Hepatocyte (in vitro differentiated cells): ENCODE measurements around the gene SAPCD2. TPM values are rescaled to one million over a fixed set of nuclear protein-coding genes. Genes with fewer than 3 reads are reported as not detected.

Source experiments
- DNase-seq: peaks from one replicate; pipeline ENCODE4 v3.0.0-alpha.2; 2016; ENCODE audit warnings: low spot score
- H2AFZ ChIP-seq: fragments of 200-600 bp; sonication (generic); 2 replicates; pipeline ENCODE4 v1.6.0; 2016; ENCODE audit warnings: antibody characterized with exemption, mild to moderate bottlenecking
- H3K27ac ChIP-seq: fragments of 200-600 bp; sonication (generic); 2 replicates; pipeline ENCODE4 v1.5.1; 2016; ENCODE audit warnings: mild to moderate bottlenecking
- H3K27me3 ChIP-seq: fragments of 200-600 bp; sonication (generic); 2 replicates; pipeline ENCODE4 v1.6.1; 2016
- H3K36me3 ChIP-seq: fragments of 200-600 bp; sonication (generic); replicated peaks from 2 replicates; pipeline ENCODE4 v1.5.1; 2016; ENCODE audit warnings: low read depth; ENCODE audit not compliant: insufficient read depth
- H3K4me1 ChIP-seq: fragments of 200-600 bp; sonication (generic); 2 replicates; pipeline ENCODE4 v1.5.1; 2016; ENCODE audit warnings: mild to moderate bottlenecking, moderate library complexity; ENCODE audit not compliant: insufficient read depth
- H3K4me2 ChIP-seq: fragments of 200-600 bp; sonication (generic); 2 replicates; pipeline ENCODE4 v1.6.0; 2016
- H3K4me3 ChIP-seq: fragments of 200-600 bp; sonication (generic); 2 replicates; pipeline ENCODE4 v1.5.1; 2016; ENCODE audit warnings: mild to moderate bottlenecking
- H3K79me2 ChIP-seq: fragments of 200-600 bp; sonication (generic); 2 replicates; pipeline ENCODE4 v1.6.0; 2017; ENCODE audit warnings: mild to moderate bottlenecking
- H3K9me2 ChIP-seq: fragments of 200-600 bp; sonication (generic); replicated peaks from 2 replicates; pipeline ENCODE4 v1.6.0; 2017; ENCODE audit warnings: mild to moderate bottlenecking; ENCODE audit not compliant: insufficient read depth
- H3K9me3 ChIP-seq: fragments of 200-600 bp; sonication (generic); 2 replicates; pipeline ENCODE4 v1.5.1; 2016; ENCODE audit warnings: low read depth, mild to moderate bottlenecking
- H4K20me1 ChIP-seq: fragments of 200-600 bp; sonication (generic); 2 replicates; pipeline ENCODE4 v1.6.0; 2016; ENCODE audit warnings: mild to moderate bottlenecking; ENCODE audit not compliant: insufficient read depth, poor library complexity, severe bottlenecking
- EZH2 ChIP-seq: fragments of 200-600 bp; sonication (generic); IDR thresholded peaks from 2 replicates; pipeline ENCODE4 v1.6.1; 2016; ENCODE audit warnings: antibody characterized with exemption, mild to moderate bottlenecking, borderline replicate concordance
- EZH2phosphoT487 ChIP-seq: fragments of 200-600 bp; sonication (generic); IDR thresholded peaks from one replicate; pipeline ENCODE4 v1.6.1; 2018; ENCODE audit warnings: antibody characterized with exemption, mild to moderate bottlenecking, low read depth, moderate library complexity; ENCODE audit not compliant: unreplicated experiment, severe bottlenecking
- WGBS: methylation state at CpG from one replicate; pipeline ENCODE4 v1.1.6; 2016; ENCODE audit warnings: low lambda C conversion rate; ENCODE audit errors: missing lambda C conversion rate; 5-methylcytosine and 5-hydroxymethylcytosine counted together
- polyA plus RNA-seq: library from polyadenylated mRNA; unstranded; fragments of >200 nt; fragmentation: Nextera tagmentation; extraction: Ambion mirVana; gene quantifications from 2 replicates; pipeline ENCODE4 v1.2.1, GENCODE V29; 2016
- total RNA-seq: library from RNA; depleted of rRNA; stranded (reverse); fragments of >200 nt; gene quantifications from 2 replicates; pipeline ENCODE4 v1.2.3, GENCODE V29; 2014
- TF ChIP-seq, protein P1 (sequence below): fragments of 200-600 bp; sonication (generic); IDR thresholded peaks from 2 replicates; pipeline ENCODE4 v1.5.1; 2016; ENCODE audit warnings: antibody characterized with exemption, mild to moderate bottlenecking; ENCODE audit not compliant: poor library complexity

Gene SAPCD2
- total and polyA plus RNA-seq, 2 experiments from 2014 or later: 4.8 to 7.5 TPM

DNA sequence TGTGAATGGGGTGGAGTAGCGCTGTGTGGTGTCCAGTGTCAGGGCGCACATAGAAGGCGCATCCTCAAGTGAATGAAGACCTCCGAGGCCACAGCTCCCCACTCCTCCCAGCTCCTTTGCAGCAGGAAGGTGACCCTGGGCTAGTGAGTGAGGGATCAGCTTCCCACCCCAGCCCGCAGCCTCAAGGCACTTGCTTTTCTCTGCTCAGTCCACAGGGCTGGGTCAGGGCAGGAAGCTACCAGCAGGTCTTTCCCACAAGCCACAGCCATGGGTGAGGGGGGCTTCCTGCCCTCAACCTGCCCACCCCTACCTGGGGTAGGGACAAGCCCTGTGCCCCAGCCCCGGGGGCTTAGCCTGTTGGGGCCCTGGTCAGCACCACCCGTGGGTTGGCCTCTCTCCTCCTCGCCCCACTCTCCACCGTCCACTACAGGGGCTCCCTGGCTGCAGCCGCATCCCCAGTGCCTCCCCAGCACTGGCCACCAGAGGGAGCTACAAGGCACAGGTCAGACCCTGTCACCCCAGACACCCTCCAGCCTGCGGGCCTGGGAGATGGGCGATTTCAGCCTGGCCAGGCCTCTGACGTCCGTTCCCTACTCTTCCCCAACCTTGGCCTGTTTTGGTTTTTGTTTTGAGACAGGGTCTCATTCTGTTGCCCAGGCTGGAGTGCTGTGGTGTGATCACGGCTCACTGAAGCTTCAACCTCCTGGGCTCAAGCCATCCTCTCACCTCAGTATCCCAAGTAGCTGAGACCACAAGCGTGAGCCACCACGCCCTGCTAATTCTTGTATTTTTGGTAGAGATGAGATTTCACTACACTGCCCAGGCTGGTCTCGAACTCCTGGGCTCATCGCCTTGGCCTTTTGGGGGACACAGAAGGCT, 41.1 kb downstream of the SAPCD2 start:
- Histone ChIP-seq H3K9me3 (no peaks in the 10 kb centered on the region), H2AFZ (no peak overlapping the region), H3K27me3 (no peaks in the 10 kb centered on the region), H3K4me2 (peak overlapping the region; percentile 100), H4K20me1 (no peaks in the 10 kb centered on the region), H3K4me1 (peaks cover 20% of the 10 kb centered on the region), H3K36me3 (no peaks in the 10 kb centered on the region), H3K4me3 (no peak overlapping the region), H3K27ac (peak overlapping the region; percentile 72), H3K9me2 (no peaks in the 10 kb centered on the region), H3K79me2 (no peaks in the 10 kb centered on the region)
- peak; percentile 83 for DNase-seq
- TF ChIP-seq EZH2 (no peak), EZH2phosphoT487 (no peak)
- TF ChIP-seq, protein P1, sequence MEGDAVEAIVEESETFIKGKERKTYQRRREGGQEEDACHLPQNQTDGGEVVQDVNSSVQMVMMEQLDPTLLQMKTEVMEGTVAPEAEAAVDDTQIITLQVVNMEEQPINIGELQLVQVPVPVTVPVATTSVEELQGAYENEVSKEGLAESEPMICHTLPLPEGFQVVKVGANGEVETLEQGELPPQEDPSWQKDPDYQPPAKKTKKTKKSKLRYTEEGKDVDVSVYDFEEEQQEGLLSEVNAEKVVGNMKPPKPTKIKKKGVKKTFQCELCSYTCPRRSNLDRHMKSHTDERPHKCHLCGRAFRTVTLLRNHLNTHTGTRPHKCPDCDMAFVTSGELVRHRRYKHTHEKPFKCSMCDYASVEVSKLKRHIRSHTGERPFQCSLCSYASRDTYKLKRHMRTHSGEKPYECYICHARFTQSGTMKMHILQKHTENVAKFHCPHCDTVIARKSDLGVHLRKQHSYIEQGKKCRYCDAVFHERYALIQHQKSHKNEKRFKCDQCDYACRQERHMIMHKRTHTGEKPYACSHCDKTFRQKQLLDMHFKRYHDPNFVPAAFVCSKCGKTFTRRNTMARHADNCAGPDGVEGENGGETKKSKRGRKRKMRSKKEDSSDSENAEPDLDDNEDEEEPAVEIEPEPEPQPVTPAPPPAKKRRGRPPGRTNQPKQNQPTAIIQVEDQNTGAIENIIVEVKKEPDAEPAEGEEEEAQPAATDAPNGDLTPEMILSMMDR: peak; percentile 81
- 48% methylated on average over 19 of the region's 19 CpGs for WGBS

DNA sequence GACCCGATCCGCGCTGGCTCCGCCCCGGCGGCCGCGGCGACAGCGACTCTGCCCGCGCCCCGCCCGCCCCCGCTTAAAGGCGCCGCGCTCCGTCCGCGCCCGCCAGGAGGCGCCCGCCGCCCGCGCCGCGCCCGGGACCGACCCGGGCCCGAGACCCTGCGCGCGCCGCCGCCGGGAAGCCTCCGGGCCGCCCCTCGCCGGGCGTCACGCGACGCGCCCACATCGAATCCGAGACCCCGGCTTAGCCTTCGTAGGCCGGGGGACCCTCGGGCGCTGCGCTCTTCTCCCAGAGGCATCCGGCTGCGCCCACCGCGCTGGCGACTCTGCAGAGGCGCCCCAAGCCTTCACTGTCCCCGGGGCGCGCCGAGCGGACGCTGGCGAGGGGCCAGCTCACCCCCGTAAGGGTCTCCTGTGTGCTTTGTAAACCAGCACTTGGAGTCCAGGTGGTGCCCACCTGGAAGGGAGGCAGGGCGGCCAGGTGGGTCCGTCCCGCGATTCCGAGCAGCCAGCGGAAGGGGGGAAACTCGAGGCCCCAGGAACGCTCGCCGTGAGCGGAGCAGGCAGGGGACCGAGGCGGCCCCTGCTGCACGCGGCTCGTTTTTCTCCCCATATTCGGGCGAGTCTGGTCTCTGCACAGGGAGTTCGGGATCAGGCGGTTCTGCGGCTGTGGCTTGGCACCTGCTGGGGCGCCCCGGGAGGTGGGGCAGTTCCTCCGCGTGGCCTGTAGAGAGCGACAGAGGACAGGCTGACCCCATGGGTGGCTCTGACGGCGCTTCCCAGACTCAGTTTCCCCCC, 41.9 kb downstream of the SAPCD2 start:
- H3K4me1 ChIP-seq: peaks cover 20% of the 10 kb centered on the region
- peak overlapping the region; percentile 72 for H3K27ac ChIP-seq
- no peak for TF ChIP-seq EZH2
- no peak for TF ChIP-seq EZH2phosphoT487
- TF ChIP-seq, protein P1: peak; percentile 42
- peak overlapping the region; percentile 100 for H2AFZ ChIP-seq
- H3K4me2 ChIP-seq: peak overlapping the region; percentile 100
- H4K20me1 ChIP-seq: no peaks in the 10 kb centered on the region
- no peaks in the 10 kb centered on the region for H3K36me3 ChIP-seq
- H3K27me3 ChIP-seq: no peaks in the 10 kb centered on the region
- WGBS: 3% methylated on average over 81 of the region's 98 CpGs
- no peaks in the 10 kb centered on the region for H3K79me2 ChIP-seq
- no peaks in the 10 kb centered on the region for H3K9me3 ChIP-seq
- H3K9me2 ChIP-seq: no peaks in the 10 kb centered on the region
- H3K4me3 ChIP-seq: peak overlapping the region; percentile 85
- peak; percentile 91 for DNase-seq

DNA sequence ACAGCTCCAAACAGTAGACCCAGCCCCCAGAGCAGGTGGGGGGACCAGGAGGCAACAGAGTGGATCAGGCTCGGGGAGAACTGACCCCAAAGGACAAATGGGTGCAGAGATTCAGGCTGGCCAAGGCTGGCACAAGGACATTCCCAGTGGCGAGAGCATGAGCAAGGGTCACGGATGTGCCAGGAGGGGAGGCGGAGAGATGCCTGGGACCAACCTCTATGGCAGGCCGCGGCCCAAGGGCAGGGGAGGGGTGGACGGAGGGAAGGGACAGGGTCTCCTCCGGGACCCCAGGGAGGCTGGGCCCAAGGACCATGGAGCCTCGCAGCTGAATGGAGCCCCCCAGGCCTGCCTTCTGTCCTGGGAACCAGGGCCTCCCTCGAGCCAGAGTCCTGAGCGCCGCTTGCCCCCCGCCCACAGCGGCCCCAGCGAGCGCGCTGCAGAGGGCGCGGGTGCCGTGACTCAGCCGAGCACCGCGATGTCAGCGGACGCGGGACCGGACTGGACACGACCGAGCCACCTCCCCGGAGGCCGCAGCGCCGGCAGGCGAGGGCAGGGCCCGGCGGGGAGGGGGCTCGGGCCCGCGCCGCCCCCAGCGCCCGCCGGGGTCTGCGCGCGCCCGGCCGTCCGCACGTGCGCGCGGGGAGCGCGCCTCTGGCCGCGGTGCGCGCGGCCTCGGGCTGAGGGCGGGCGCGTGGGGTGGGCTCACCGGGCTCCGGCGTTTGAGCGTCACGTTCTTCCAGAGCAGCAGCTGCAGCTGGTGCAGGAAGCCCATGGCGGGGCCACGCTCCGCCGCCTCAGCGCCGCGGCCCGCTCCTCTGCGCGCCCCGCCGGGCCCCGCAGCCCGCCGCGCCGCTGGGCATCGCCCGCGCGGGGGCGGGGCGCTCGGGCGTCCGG, 42.7 kb downstream of the SAPCD2 start, which contains the start of gene ABCA2:
Gene ABCA2, minus strand, starts transcription at position 869 of the 894 bp plus-strand sequence. Its CDS starts 97 bp downstream, at position 772.
- Histone ChIP-seq H2AFZ (peak within 1 kb of the TSS; percentile 100), H3K27me3 (no peaks in the 10 kb centered on the region), H3K27ac (peak within 1 kb of the TSS; percentile 72), H4K20me1 (no peaks in the 10 kb centered on the region), H3K79me2 (no peaks in the 10 kb centered on the region), H3K9me2 (no peaks in the 10 kb centered on the region), H3K4me1 (peaks cover 20% of the 10 kb centered on the region), H3K9me3 (no peaks in the 10 kb centered on the region), H3K4me3 (peak within 1 kb of the TSS; percentile 85), H3K4me2 (peak within 1 kb of the TSS; percentile 100), H3K36me3 (no peaks in the 10 kb centered on the region)
- no peak for TF ChIP-seq EZH2phosphoT487
- TF ChIP-seq, protein P1: no peak
- TF ChIP-seq EZH2: no peak
- WGBS: 16% methylated on average over 31 of the region's 95 CpGs
- peak; percentile 64 for DNase-seq
